ENCODE data around the gene ACOT4. TPM values are rescaled to one million over a fixed set of nuclear protein-coding genes. Genes with fewer than 3 reads are reported as not detected.

Gene ACOT4
- total RNA-seq, 1 experiment from 2014 or later = 1.8 TPM

GRCh38 chr14:73620268-73620667 lies 28.6 kb downstream of the ACOT4 start:
- Histone ChIP-seq H2BK120ac (ENCODE audit: low read depth, low read length, poor library complexity, severe bottlenecking) (no peak overlapping the region), H3K4me2 (ENCODE audit: insufficient read depth, insufficient read length, low read length) (no peak overlapping the region), H2BK5ac (ENCODE audit: insufficient read length, low read length) (no peak overlapping the region), H3K9ac (ENCODE audit: extremely low read depth, insufficient read length, low read length) (no peak overlapping the region), H3K79me1 (ENCODE audit: insufficient read depth, low read depth, low read length, poor library complexity, severe bottlenecking) (no peaks in the 10 kb centered on the region), H3K18ac (ENCODE audit: insufficient read length, low read depth, low read length) (no peak overlapping the region), H2BK12ac (ENCODE audit: insufficient read length, low read depth, low read length) (no peak overlapping the region), H3K9me3 (ENCODE audit: control insufficient read depth, low read depth, low read length) (no peaks in the 10 kb centered on the region), H3K14ac (ENCODE audit: insufficient read depth, low read length) (no peak overlapping the region), H4K5ac (ENCODE audit: insufficient read length, low read depth, low read length) (no peak overlapping the region), H3K4me1 (ENCODE audit: insufficient read depth, low read length) (no peaks in the 10 kb centered on the region), H2BK15ac (ENCODE audit: low read depth, low read length) (no peak overlapping the region), H3K56ac (ENCODE audit: insufficient read length, low read depth, low read length) (no peak overlapping the region), H3K4ac (ENCODE audit: low read depth, low read length) (no peak overlapping the region), H2BK20ac (ENCODE audit: low read depth, low read length, poor library complexity, severe bottlenecking) (no peak overlapping the region), H2AFZ (ENCODE audit: low read length) (no peak overlapping the region), H3T11ph (ENCODE audit: low read length) (no peak overlapping the region), H3K23me2 (ENCODE audit: insufficient read length, low read depth, low read length, poor library complexity, severe bottlenecking) (no peaks in the 10 kb centered on the region), H3K23ac (ENCODE audit: insufficient read length, low read depth, low read length) (no peak overlapping the region), H2AK5ac (ENCODE audit: insufficient read length, low read length) (no peak overlapping the region), H3K27ac (ENCODE audit: insufficient read length, low read depth, low read length) (no peak overlapping the region), H4K20me1 (ENCODE audit: control insufficient read depth, insufficient read depth, insufficient read length) (no peaks in the 10 kb centered on the region), H3K79me2 (ENCODE audit: insufficient read depth, low read length) (no peaks in the 10 kb centered on the region; the same call in 1 of the 2 replicates), H4K8ac (replicated peaks; ENCODE audit: insufficient read length, low read depth, low read length) (no peak overlapping the region), H4K91ac (ENCODE audit: insufficient read length, low read depth, low read length) (no peak overlapping the region), H3K27me3 (ENCODE audit: insufficient read depth, low read length) (no peaks in the 10 kb centered on the region)
- TF ChIP-seq CTCF (conservative IDR thresholded peaks at IDR 0.05) = no peak
- no peak for DNase-seq
- peaks cover 0 to 2% of the 10 kb centered on the region in 2 experiments; a peak in 1 of 5 replicates for H3K9me3 Mint-ChIP-seq
- no CpG with 5 or more reads among the region's 10 CpGs for WGBS (ENCODE audit: extremely low coverage, insufficient read length, low lambda C conversion rate)
- no peak overlapping the region for H3K27ac Mint-ChIP-seq
- peaks cover 10 to 12% of the 10 kb centered on the region in 2 experiments for H3K4me1 Mint-ChIP-seq
- peaks cover 0 to 5% (median 0%) of the 10 kb centered on the region in 3 experiments; a peak in 3 of 7 replicates for H3K36me3 Mint-ChIP-seq (ENCODE audit: insufficient read depth in 1 of 3, low read depth in 3 of 3)
- peaks cover 11% of the 10 kb centered on the region for H3K27me3 Mint-ChIP-seq (ENCODE audit: low read depth)
- H3K4me3 Mint-ChIP-seq = no peak overlapping the region

Data from H9 (cell line).